H1 (cell line): Measurements from ENCODE around the gene SMIM35. TPM values are rescaled to one million over a fixed set of nuclear protein-coding genes. Genes with fewer than 3 reads are reported as not detected.

Experiments
- CTCF ChIA-PET: fragments of 300-600 bp; sonication (Branson Sonifier 250); formaldehyde crosslinking; loops from one replicate; lab custom pipeline; 2021; ENCODE audit not compliant: partially characterized antibody; lab: Charles Lee
- POLR2A ChIA-PET: fragments of 300-600 bp; sonication (Branson Sonifier 250); formaldehyde crosslinking; loops from one replicate; lab custom pipeline; 2021; ENCODE audit warnings: inconsistent platforms; ENCODE audit not compliant: partially characterized antibody; lab: Charles Lee
- DNase-seq, 2 experiments: peaks; one replicate each; pipeline versions ENCODE4 v3.0.0 to v3.0.0-alpha.2; 2010 to 2022; ENCODE audit warnings: low spot score in 2 of 2, low read depth in 1 of 2, mixed read lengths in 1 of 2
- FAIRE-seq: peaks from 2 replicates; lab custom pipeline; 2011; peaks lifted over from hg19 to GRCh38; lab: Jason Lieb, UNC
- H2AFZ ChIP-seq: 2 replicates; pipeline ENCODE4 v1.8.1; 2012; ENCODE audit warnings: low read length, inconsistent platforms
- H2AK5ac ChIP-seq: 2 replicates; pipeline ENCODE4 v1.6.1; 2013; ENCODE audit warnings: low read depth, low read length
- H2BK120ac ChIP-seq: replicated peaks from 2 replicates; pipeline ENCODE3; 2013; ENCODE audit warnings: low read depth, low read length, inconsistent platforms
- H2BK12ac ChIP-seq: 2 replicates; pipeline ENCODE4 v1.6.1; 2013; ENCODE audit warnings: low read depth, low read length
- H2BK15ac ChIP-seq: 2 replicates; pipeline ENCODE4 v1.6.1; 2013; ENCODE audit warnings: low read length
- H2BK20ac ChIP-seq: 2 replicates; pipeline ENCODE4 v1.6.1; 2013; ENCODE audit warnings: low read length
- H2BK5ac ChIP-seq: 2 replicates; pipeline ENCODE4 v1.6.1; 2013; ENCODE audit warnings: low read depth, low read length
- H3K14ac ChIP-seq: 2 replicates; pipeline ENCODE4 v1.6.1; 2013; ENCODE audit warnings: inconsistent platforms; ENCODE audit not compliant: insufficient read length
- H3K18ac ChIP-seq: 2 replicates; pipeline ENCODE4 v1.6.1; 2013; ENCODE audit warnings: low read length; ENCODE audit errors: extremely low read depth
- H3K23ac ChIP-seq: 2 replicates; pipeline ENCODE4 v1.6.1; 2013; ENCODE audit warnings: inconsistent platforms; ENCODE audit not compliant: insufficient read length
- H3K23me2 ChIP-seq: 2 replicates; pipeline ENCODE4 v1.6.1; 2013; ENCODE audit warnings: low read depth, low read length
- H3K27ac ChIP-seq: 2 replicates; pipeline ENCODE4 v1.6.1; 2011; ENCODE audit warnings: low read depth, low read length, inconsistent platforms
- H3K27me3 ChIP-seq, 4 experiments: replicated peaks in 1 of 4; 1 replicate in 1 of 4; 2 replicates in 3 of 4; pipeline versions ENCODE4 v1.6.1 to v1.8.1; 2011 to 2013; ENCODE audit warnings: low read length in 3 of 4, mild to moderate bottlenecking in 3 of 4, inconsistent platforms in 2 of 4, mixed read lengths in 2 of 4, moderate library complexity in 1 of 4; ENCODE audit not compliant: control insufficient read depth in 3 of 4, insufficient read depth in 3 of 4; ENCODE audit errors: extremely low read depth in 1 of 4
- H3K36me3 ChIP-seq, 4 experiments: 2 replicates each; pipeline versions ENCODE4 v1.6.1 to v1.8.1; 2011 to 2013; ENCODE audit warnings: mild to moderate bottlenecking in 4 of 4, low read length in 3 of 4, moderate library complexity in 2 of 4, control low read depth in 1 of 4, inconsistent platforms in 1 of 4; ENCODE audit not compliant: insufficient read depth in 4 of 4, control insufficient read depth in 2 of 4
- H3K4ac ChIP-seq: replicated peaks from 2 replicates; pipeline ENCODE3; 2013; ENCODE audit warnings: low read length, low read depth, mixed read lengths, inconsistent platforms; ENCODE audit not compliant: insufficient read length
- H3K4me1 ChIP-seq, 4 experiments: replicated peaks in 1 of 4; 1 replicate in 1 of 4; 2 replicates in 3 of 4; pipeline versions ENCODE4 v1.6.1 to v1.8.1; 2011 to 2013; ENCODE audit warnings: low read length in 3 of 4, inconsistent platforms in 2 of 4, mixed read lengths in 1 of 4; ENCODE audit not compliant: insufficient read depth in 4 of 4, control insufficient read depth in 3 of 4
- H3K4me2 ChIP-seq, 2 experiments: 2 replicates each; pipeline versions ENCODE4 v1.6.1 to v1.8.1; 2011 to 2013; ENCODE audit warnings: low read depth in 2 of 2, low read length in 2 of 2, control low read depth in 1 of 2, inconsistent platforms in 1 of 2, mild to moderate bottlenecking in 1 of 2; ENCODE audit not compliant: insufficient read depth in 1 of 2
- H3K4me3 ChIP-seq, 4 experiments: fragments of 200-600, 300-600 bp in 1 of 4; sonication (generic), shearing (Covaris generic), sonication (Bioruptor Twin) in 1 of 4; 2 replicates each; pipeline versions ENCODE4 v1.5.1 to v1.8.1; 2011 to 2016; ENCODE audit warnings: low read length in 4 of 4, low read depth in 3 of 4, control low read depth in 2 of 4, inconsistent platforms in 2 of 4, mild to moderate bottlenecking in 2 of 4, mixed read lengths in 1 of 4, moderate library complexity in 1 of 4; ENCODE audit not compliant: insufficient read depth in 2 of 4; ENCODE audit errors: extremely low read depth in 1 of 4
- H3K56ac ChIP-seq: replicated peaks from 2 replicates; pipeline ENCODE3; 2013; ENCODE audit warnings: low read depth, mild to moderate bottlenecking, mixed read lengths, low read length, inconsistent platforms; ENCODE audit not compliant: insufficient read length
- H3K79me1 ChIP-seq: 2 replicates; pipeline ENCODE4 v1.6.1; 2013; ENCODE audit warnings: low read depth, low read length, control low read depth
- H3K79me2 ChIP-seq, 2 experiments: 2 replicates each; pipeline versions ENCODE4 v1.6.1 to v1.8.1; 2012 to 2013; ENCODE audit warnings: low read length in 2 of 2, mild to moderate bottlenecking in 2 of 2, inconsistent platforms in 1 of 2; ENCODE audit not compliant: insufficient read depth in 2 of 2, control insufficient read depth in 1 of 2
- H3K9ac ChIP-seq, 4 experiments: replicated peaks in 1 of 4; 1 replicate in 1 of 4; 2 replicates in 3 of 4; pipeline versions ENCODE4 v1.6.1 to v1.8.1; 2011 to 2013; ENCODE audit warnings: low read depth in 3 of 4, low read length in 3 of 4, control low read depth in 2 of 4, mild to moderate bottlenecking in 2 of 4, moderate library complexity in 2 of 4, inconsistent platforms in 1 of 4; ENCODE audit errors: extremely low read depth in 1 of 4
- H3K9me3 ChIP-seq, 2 experiments: 2 replicates each; pipeline versions ENCODE4 v1.6.1 to v1.8.1; 2012 to 2013; ENCODE audit warnings: mild to moderate bottlenecking in 2 of 2, moderate library complexity in 2 of 2, control low read depth in 1 of 2, inconsistent platforms in 1 of 2, low read depth in 1 of 2, low read length in 1 of 2, mixed read lengths in 1 of 2; ENCODE audit not compliant: insufficient read depth in 2 of 2
- H4K20me1 ChIP-seq, 2 experiments: replicated peaks in 1 of 2; 2 replicates each; pipeline versions ENCODE3 to v1.8.1; 2011 to 2013; ENCODE audit warnings: inconsistent platforms in 2 of 2, low read length in 2 of 2, mild to moderate bottlenecking in 1 of 2; ENCODE audit not compliant: insufficient read depth in 2 of 2, control insufficient read depth in 1 of 2
- H4K5ac ChIP-seq: 2 replicates; pipeline ENCODE4 v1.6.1; 2013; ENCODE audit warnings: low read length, low read depth, mixed read lengths, inconsistent platforms; ENCODE audit not compliant: insufficient read length
- H4K8ac ChIP-seq: 2 replicates; pipeline ENCODE4 v1.8.0; 2013; ENCODE audit warnings: mild to moderate bottlenecking, moderate library complexity, low read length, inconsistent platforms; ENCODE audit not compliant: insufficient read depth; ENCODE audit errors: extremely low read depth
- H4K91ac ChIP-seq: replicated peaks from 2 replicates; pipeline ENCODE3; 2013; ENCODE audit warnings: low read length, mixed read lengths, inconsistent platforms; ENCODE audit not compliant: insufficient read length
- BACH1 ChIP-seq: IDR thresholded peaks from 2 replicates; pipeline ENCODE4 v1.6.1; 2012; ENCODE audit warnings: low read length, improper control_type of control experiment
- CHD1 ChIP-seq: IDR thresholded peaks from 2 replicates; pipeline ENCODE4 v1.6.1; 2012; ENCODE audit warnings: low read depth, low read length, improper control_type of control experiment
- KDM4A ChIP-seq: IDR thresholded peaks from one replicate; pipeline ENCODE4 v1.7.1; 2012; ENCODE audit warnings: low read depth, mild to moderate bottlenecking, moderate library complexity, low read length, inconsistent platforms; ENCODE audit not compliant: severe bottlenecking
- MAFK ChIP-seq: IDR thresholded peaks from 2 replicates; pipeline ENCODE4 v1.6.1; 2012; ENCODE audit warnings: low read depth, mild to moderate bottlenecking, improper control_type of control experiment, low read length
- POLR2AphosphoS5 ChIP-seq: IDR thresholded peaks from 2 replicates; pipeline ENCODE4 v1.6.1; 2011; ENCODE audit warnings: low read depth, low read length
- RNF2 ChIP-seq: fragments of 200-900, 300-1000 bp; sonication (generic); IDR thresholded peaks from 2 replicates; pipeline ENCODE4 v1.7.1; 2016; ENCODE audit warnings: borderline replicate concordance, low read depth, mild to moderate bottlenecking, antibody characterized with exemption, low read length; ENCODE audit not compliant: poor library complexity, severe bottlenecking; ENCODE audit errors: missing control alignments
- SRF ChIP-seq: IDR thresholded peaks from 2 replicates; pipeline ENCODE4 v1.6.1; 2011; ENCODE audit warnings: mild to moderate bottlenecking, low read depth, low read length, moderate library complexity
- TCF12 ChIP-seq: IDR thresholded peaks from 2 replicates; pipeline ENCODE4 v1.6.1; 2011; ENCODE audit warnings: low read depth, mild to moderate bottlenecking, low read length
- WGBS, 2 experiments: shearing (Covaris generic) in 1 of 2; methylation state at CpG; one replicate each; pipeline versions ENCODE4 v1.1.6 to v1.1.7; 2013 to 2015; ENCODE audit warnings: low lambda C conversion rate in 2 of 2, mixed read lengths in 2 of 2, inconsistent platforms in 1 of 2, low coverage in 1 of 2, missing lambda C conversion rate in 1 of 2; ENCODE audit not compliant: insufficient replicate concordance in 2 of 2, insufficient coverage in 1 of 2, insufficient read length in 1 of 2; ENCODE audit errors: extremely low coverage in 1 of 2, missing lambda C conversion rate in 1 of 2; 5-methylcytosine and 5-hydroxymethylcytosine counted together
- polyA plus RNA-seq, 7 experiments: library from polyadenylated mRNA; depleted of rRNA in 3 of 7; stranded (reverse) in 5 of 7; unstranded in 2 of 7; fragments of >200 nt in 5 of 7; fragments of 200-250 nt in 2 of 7; gene quantifications; 1 replicate in 5 of 7; 2 replicates in 1 of 7; 4 replicates in 1 of 7; pipeline versions ENCODE4 v1.2.1 to v1.2.3, GENCODE V29; 2011 to 2013; ENCODE audit warnings: missing spikeins in 2 of 7, mixed read lengths in 2 of 7
- total RNA-seq: library from RNA; stranded (reverse); fragmentation: NEBNext Ultra II Directional; extraction: Animal tissue kit (Norgen Biotek cat#: 25700); gene quantifications from 2 replicates; pipeline ENCODE4 v1.2.1, GENCODE V29; 2021

Gene SMIM35
- total and polyA plus RNA-seq, 2 of the 8 experiments (the other 6 are each of a cell fraction or from before 2014, with no cell fraction given): not detected

GRCh38 chr11:117993988-117994745 is 92.6 kb downstream of the SMIM35 start:
- no peak overlapping the region for H2BK12ac ChIP-seq
- no peak overlapping the region for H3K27ac ChIP-seq
- no peaks in the 10 kb centered on the region for H3K79me2 ChIP-seq
- peak overlapping the region; percentile 28; the same call in 1 of the 2 replicates for H2AFZ ChIP-seq
- H3K14ac ChIP-seq: no peak overlapping the region
- H2AK5ac ChIP-seq: no peak overlapping the region
- POLR2A ChIA-PET: no interaction called here
- H4K91ac ChIP-seq: no peak overlapping the region
- no peak overlapping the region for H3K23ac ChIP-seq
- no peak for FAIRE-seq
- no peak overlapping the region for H3K4me2 ChIP-seq
- no peak overlapping the region for H4K8ac ChIP-seq
- no peak overlapping the region for H3K9ac ChIP-seq
- H3K4me3 ChIP-seq: no peak overlapping the region
- no peak overlapping the region for H3K4ac ChIP-seq
- H4K5ac ChIP-seq: no peak overlapping the region
- WGBS, 2 experiments: 87% methylated on average over 9 of the region's 9 CpGs; no CpG with 5 or more reads in 1 of the 2 experiments
- no peaks in the 10 kb centered on the region for H3K23me2 ChIP-seq
- H4K20me1 ChIP-seq: no peaks in the 10 kb centered on the region
- H3K36me3 ChIP-seq: no peaks in the 10 kb centered on the region
- H2BK15ac ChIP-seq: no peak overlapping the region
- H3K27me3 ChIP-seq: no peaks in the 10 kb centered on the region
- peaks cover 0 to 6% (median 3%) of the 10 kb centered on the region in 4 experiments; a peak in 4 of 7 replicates for H3K4me1 ChIP-seq
- H2BK5ac ChIP-seq: no peak overlapping the region
- no peak overlapping the region for H3K18ac ChIP-seq
- no peak for DNase-seq
- no peak overlapping the region for H2BK20ac ChIP-seq
- no peaks in the 10 kb centered on the region for H3K9me3 ChIP-seq
- no peak for TF ChIP-seq TCF12
- no peak for TF ChIP-seq BACH1
- TF ChIP-seq RNF2: no peak
- TF ChIP-seq CHD1: no peak
- TF ChIP-seq SRF: no peak
- TF ChIP-seq KDM4A: no peak
- no peak for TF ChIP-seq POLR2AphosphoS5
- no peak for TF ChIP-seq MAFK
- H3K56ac ChIP-seq: no peak overlapping the region
- no peak overlapping the region for H2BK120ac ChIP-seq
- CTCF ChIA-PET: interaction anchor here (0.7 to 1.8 kb wide), 6 partner anchors 9 to 78 kb away, joined by 3 to 7 read pairs (median 4); no protein-coding TSS in a partner anchor
- no peaks in the 10 kb centered on the region for H3K79me1 ChIP-seq
